ENCODE measurements around the gene RASGRP2. TPM values are rescaled to one million over a fixed set of nuclear protein-coding genes. Genes with fewer than 3 reads are reported as not detected.

The RASGRP2 gene
- total and polyA plus RNA-seq, 11 donors = 16.2 to 78.9 (median 28.1) TPM

DNA sequence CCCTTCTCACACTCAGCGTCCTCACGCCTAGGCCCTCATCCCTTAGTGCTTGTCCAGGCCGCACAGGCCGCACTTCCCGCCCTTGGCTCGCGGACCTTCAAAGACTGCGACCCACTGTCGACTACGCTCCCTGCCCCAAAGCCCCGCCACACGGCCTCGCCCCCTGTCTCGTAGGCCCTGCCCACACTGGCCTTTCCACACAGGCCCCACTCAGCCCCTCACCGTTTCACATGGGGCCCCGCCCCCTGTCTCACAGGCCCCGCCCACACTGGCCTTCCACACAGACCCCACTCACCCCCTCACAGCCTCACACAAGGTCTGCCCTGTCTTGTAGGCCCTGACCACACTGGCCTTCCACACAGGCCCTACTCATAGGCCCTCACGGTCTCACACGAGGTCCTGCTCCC is 32.0 kb downstream of the RASGRP2 start:
- no peak overlapping the region for H3K4me3 ChIP-seq
- peaks cover 45 to 98% (median 84%) of the 10 kb centered on the region in 9 donors for H3K27me3 ChIP-seq
- H3K9me3 ChIP-seq = no peaks in the 10 kb centered on the region
- ATAC-seq (no peak), DNase-seq (peak in 1 of 5 donors; percentile 53)
- intact Hi-C loops (cut with DNase I) = no loop called here
- TF ChIP-seq POLR2A (IDR thresholded peaks at IDR 0.05) (no peak), CTCF (IDR thresholded peaks at IDR 0.05) (no peak)
- H3K36me3 ChIP-seq = no peaks in the 10 kb centered on the region
- WGBS, 4 donors = 49 to 75% (median 53%) methylated on average over 18 to 19 of the region's 19 CpGs
- peaks cover 0 to 22% (median 0%) of the 10 kb centered on the region in 12 donors for H3K4me1 ChIP-seq
- no peak overlapping the region for H3K27ac ChIP-seq

DNA sequence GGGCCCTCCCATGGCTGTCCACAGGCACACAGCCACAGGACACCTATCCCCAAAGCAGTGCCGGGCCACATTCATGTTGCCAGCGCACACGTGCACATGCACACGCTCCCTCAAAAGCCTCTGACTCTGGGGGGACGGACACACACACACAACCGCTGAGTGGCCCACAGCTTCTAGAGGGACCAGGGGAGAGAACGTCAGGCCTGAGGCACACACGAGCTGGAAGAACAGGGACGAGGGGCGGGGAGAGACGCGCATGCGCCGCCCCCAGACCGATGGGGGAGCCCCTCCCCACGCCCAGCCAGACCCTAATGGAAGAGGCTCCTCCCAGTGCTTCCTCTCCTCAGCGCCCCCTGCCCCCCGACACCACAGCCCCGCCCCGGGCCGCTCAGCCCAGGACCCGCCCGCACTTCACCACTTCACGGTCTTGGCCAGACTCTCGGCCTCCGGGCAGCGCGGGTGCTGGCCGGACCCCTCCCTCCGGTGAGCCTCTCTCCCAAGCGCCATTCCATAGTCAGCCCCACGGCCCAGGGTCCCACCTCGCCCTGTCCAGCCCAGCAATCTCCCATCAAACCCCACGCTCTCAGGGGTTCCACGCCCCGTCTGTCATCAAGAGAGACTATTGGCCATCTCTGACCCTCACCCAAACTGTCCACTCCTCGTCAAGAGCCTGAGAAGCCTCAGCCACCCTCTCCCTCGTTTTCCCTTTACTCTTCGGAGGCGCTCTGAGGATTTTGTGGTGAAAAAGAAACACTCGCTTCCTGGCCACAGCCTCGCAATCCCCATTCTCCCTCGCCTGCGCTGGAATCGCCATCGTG is 32.6 kb downstream of the RASGRP2 start:
- H3K36me3 ChIP-seq = no peaks in the 10 kb centered on the region
- no peaks in the 10 kb centered on the region for H3K9me3 ChIP-seq
- 14 to 33% (median 23%) methylated on average over 26 to 46 of the region's 46 CpGs for WGBS, 4 donors
- peaks cover 40 to 98% (median 78%) of the 10 kb centered on the region in 9 donors for H3K27me3 ChIP-seq
- H3K4me1 ChIP-seq = peaks cover 0 to 22% (median 0%) of the 10 kb centered on the region in 12 donors
- H3K4me3 ChIP-seq = no peak overlapping the region
- TF ChIP-seq CTCF (IDR thresholded peaks at IDR 0.05) (no peak), POLR2A (IDR thresholded peaks at IDR 0.05) (no peak)
- ATAC-seq = no peak
- peak in 1 of 5 donors; percentile 48 for DNase-seq
- no peak overlapping the region for H3K27ac ChIP-seq
- intact Hi-C loops (cut with DNase I) = no loop called here

DNA sequence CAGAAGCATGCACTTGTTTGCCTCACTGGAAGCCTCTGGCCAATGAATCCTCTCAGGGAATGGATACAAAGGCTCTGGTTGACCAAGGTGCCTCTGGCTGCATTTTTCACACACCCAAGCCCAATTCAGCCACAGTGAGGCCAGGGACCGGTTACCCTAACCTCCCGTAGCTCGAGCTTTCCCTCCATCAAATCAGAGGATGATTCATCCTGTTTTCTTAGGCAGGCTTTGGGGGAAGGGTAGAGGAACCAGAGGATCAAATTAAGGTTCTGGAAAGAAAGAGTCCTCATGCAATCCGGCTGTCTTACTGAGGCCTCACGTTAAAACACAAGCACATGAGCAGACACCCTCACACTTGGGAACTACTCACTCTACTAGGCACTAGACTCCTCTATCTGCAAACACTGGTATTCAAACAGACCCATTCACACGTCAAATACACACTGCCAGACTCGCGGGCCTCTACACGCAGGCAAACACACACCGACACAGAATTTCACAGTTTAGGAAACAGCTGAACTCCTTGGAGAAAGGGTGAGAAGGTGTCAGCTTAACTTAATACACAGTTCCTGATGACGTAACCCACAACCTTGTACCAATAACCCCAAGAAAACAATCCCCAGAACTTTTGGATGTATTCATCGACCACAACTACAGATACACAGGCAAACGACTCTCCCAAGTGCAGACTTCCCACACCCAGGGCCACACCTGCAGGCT is 33.4 kb downstream of the RASGRP2 start:
- no peaks in the 10 kb centered on the region for H3K9me3 ChIP-seq
- TF ChIP-seq CTCF (IDR thresholded peaks at IDR 0.05) (no peak), POLR2A (IDR thresholded peaks at IDR 0.05) (no peak)
- 45 to 55% (median 53%) methylated on average over 13 of the region's 13 CpGs for WGBS, 4 donors
- intact Hi-C loops (cut with DNase I) = no loop called here
- H3K4me3 ChIP-seq = no peak overlapping the region
- ATAC-seq (no peak), DNase-seq (peak in 1 of 5 donors; percentile 10)
- peaks cover 0 to 22% (median 0%) of the 10 kb centered on the region in 12 donors for H3K4me1 ChIP-seq
- H3K36me3 ChIP-seq = no peaks in the 10 kb centered on the region
- peaks cover 40 to 91% (median 71%) of the 10 kb centered on the region in 9 donors for H3K27me3 ChIP-seq
- no peak overlapping the region for H3K27ac ChIP-seq

- no peak for TF ChIP-seq POLR2A (IDR thresholded peaks at IDR 0.05)
- TF ChIP-seq CTCF (IDR thresholded peaks at IDR 0.05) = no peak
- 30 to 52% (median 44%) methylated on average over 2 of the region's 2 CpGs for WGBS, 4 donors
- H3K27me3 ChIP-seq = peaks cover 3 to 65% (median 26%) of the 10 kb centered on the region in 9 donors
- H3K4me1 ChIP-seq = no peaks in the 10 kb centered on the region
- no peaks in the 10 kb centered on the region for H3K9me3 ChIP-seq
- H3K36me3 ChIP-seq = no peaks in the 10 kb centered on the region
- no peak for ATAC-seq
- DNase-seq = no peak
- intact Hi-C loops (cut with DNase I) = no loop called here
- H3K27ac ChIP-seq = no peak overlapping the region
- H3K4me3 ChIP-seq = no peak overlapping the region
Measured at GRCh38 chr11:64705501-64705900, 38.4 kb downstream of the RASGRP2 start.
